ENCODE data around the gene HNRNPLL. TPM values are rescaled to one million over a fixed set of nuclear protein-coding genes. Genes with fewer than 3 reads are reported as not detected.

Gene HNRNPLL
- total and polyA plus RNA-seq, 2 of the 13 experiments (the other 11 are each of a cell fraction or from before 2014, with no cell fraction given): 49.4 to 103 TPM

- BruUV-seq (replicated peaks): no TSS peak
- no peaks in the 10 kb centered on the region for H3K79me2 ChIP-seq (ENCODE audit: insufficient read depth, low read length)
- H3K9me3 ChIP-seq (ENCODE audit: low read length): no peaks in the 10 kb centered on the region
- ATAC-seq: peak; percentile 5; the same call in 2 of the 3 replicates
- H3K27me3 ChIP-seq (ENCODE audit: control insufficient read depth in 1 of 2, insufficient read depth in 2 of 2, low read length in 2 of 2): peaks cover 3 to 34% of the 10 kb centered on the region in 2 experiments; a peak in 4 of 5 replicates
- ChIA-PET POLR2A (interaction anchor here (0.9 kb wide), 1 partner anchor 222 kb away, joined by 3 read pairs; the partner anchor contains the start of gene SRSF7), CTCF (ENCODE audit: low intra/inter-chr PET ratio, low total read pairs) (no interaction called here)
- H3K4me1 ChIP-seq (ENCODE audit: insufficient read depth, low read length): peaks cover 56% of the 10 kb centered on the region
- peak overlapping the region; percentile 70 for H3K4me2 ChIP-seq (ENCODE audit: low read depth, low read length)
- no peak for DNase-seq (ENCODE audit: low spot score)
- no peak for FAIRE-seq
- no peak overlapping the region for H3K27ac ChIP-seq (ENCODE audit: extremely low read length, insufficient read depth, low read length)
- no peaks in the 10 kb centered on the region for H4K20me1 ChIP-seq (ENCODE audit: insufficient read depth, low read length)
- no peak overlapping the region for H3K9ac ChIP-seq (ENCODE audit: insufficient read depth, low read depth, low read length)
- WGBS (ENCODE audit: low lambda C conversion rate): 40% methylated on average over 14 of the region's 14 CpGs
- H3K4me3 ChIP-seq (replicated peaks in 1 of 3; ENCODE audit: insufficient read depth in 1 of 3, low read depth in 2 of 3, low read length in 3 of 3): peak overlapping the region in 1 of 3 experiments; percentile 42; a peak in 1 of 6 replicates
- H2AFZ ChIP-seq (ENCODE audit: low read length): no peak overlapping the region
- no peaks in the 10 kb centered on the region for H3K36me3 ChIP-seq (replicated peaks in 1 of 2; ENCODE audit: control insufficient read depth in 1 of 2, insufficient read depth in 2 of 2, low read length in 2 of 2)
- in situ Hi-C loops (cut with HindIII; ENCODE audit: extremely low pct_ligation_motif_present, low pct_unique_long_range_greater_than_20kb): no loop called here
- intact Hi-C loops (cut with micrococcal nuclease; ENCODE audit: unreplicated experiment): no loop called here
- no peak for TF ChIP-seq LBX2 (CRISPR knock-in tag; IDR thresholded peaks at IDR 0.05; ENCODE audit: borderline replicate concordance)
- no peak for TF ChIP-seq ZBTB1 (CRISPR knock-in tag; IDR thresholded peaks at IDR 0.05; ENCODE audit: borderline replicate concordance)
- no peak for TF ChIP-seq MLLT10 (CRISPR knock-in tag; IDR thresholded peaks at IDR 0.05)
- no peak for TF ChIP-seq HNRNPL (IDR thresholded peaks at IDR 0.05; ENCODE audit: low read depth, low read length)
- TF ChIP-seq POLR2G (IDR thresholded peaks at IDR 0.05; ENCODE audit: low read depth, low read length): no peak
- TF ChIP-seq DNMT3B (CRISPR knock-in tag; conservative IDR thresholded peaks at IDR 0.05): no peak
- no peak for TF ChIP-seq ASH2L (IDR thresholded peaks at IDR 0.05; ENCODE audit: insufficient read length, low read depth, low read length)
- no peak for TF ChIP-seq MYPOP (CRISPR knock-in tag; IDR thresholded peaks at IDR 0.05)
- no peak for TF ChIP-seq REL (CRISPR knock-in tag; conservative IDR thresholded peaks at IDR 0.05)
- TF ChIP-seq ZNF543 (CRISPR knock-in tag; IDR thresholded peaks at IDR 0.05): no peak
- no peak for TF ChIP-seq BCL3 (CRISPR knock-in tag; IDR thresholded peaks at IDR 0.05)
- no peak for TF ChIP-seq ARID4A (CRISPR knock-in tag; IDR thresholded peaks at IDR 0.05; ENCODE audit: borderline replicate concordance)
- TF ChIP-seq MATR3 (CRISPR knock-in tag; IDR thresholded peaks at IDR 0.05): no peak
- peak; percentile 65; the same call in 1 of the 2 replicates for TF ChIP-seq RNF2 (conservative IDR thresholded peaks at IDR 0.05; ENCODE audit: low read depth)
- no peak for TF ChIP-seq SIX4 (CRISPR knock-in tag; IDR thresholded peaks at IDR 0.05)
- TF ChIP-seq ZUFSP (CRISPR knock-in tag; IDR thresholded peaks at IDR 0.05; ENCODE audit: borderline replicate concordance): no peak
- 0 out of 2 replicates have a peak, but pooled peaks have one; percentile 34 for TF ChIP-seq ZBTB38 (CRISPR knock-in tag; IDR thresholded peaks at IDR 0.05)
These were observed 73.5 kb downstream of the HNRNPLL start for GRCh38 chr2:38529208-38529607.
